WTC11 (cell line): Measurements from ENCODE around the gene PXN.

Experiments
- ATF6 ChIP-seq: sonication (generic); formaldehyde crosslinking; IDR thresholded peaks from 2 replicates; pipeline ENCODE4 v1.8.1; 2023; ENCODE audit warnings: mild to moderate bottlenecking, missing genetic modification reagents
- CTCF ChIP-seq: fragments of 200-600 bp; IDR thresholded peaks from 2 replicates; pipeline ENCODE4 v1.8.0; 2022; ENCODE audit warnings: antibody characterized with exemption
- ESRRA ChIP-seq: sonication (generic); formaldehyde crosslinking; IDR thresholded peaks from 2 replicates; pipeline ENCODE4 v1.8.1; 2022; ENCODE audit warnings: mild to moderate bottlenecking, missing genetic modification reagents, borderline replicate concordance
- GABPB1 ChIP-seq: sonication (generic); formaldehyde crosslinking; IDR thresholded peaks from 2 replicates; pipeline ENCODE4 v1.8.1; 2023; ENCODE audit warnings: mild to moderate bottlenecking, missing genetic modification reagents
- MAX ChIP-seq: sonication (generic); formaldehyde crosslinking; IDR thresholded peaks from 2 replicates; pipeline ENCODE4 v1.8.0; 2022; ENCODE audit warnings: mild to moderate bottlenecking, missing genetic modification reagents
- NR3C1 ChIP-seq: sonication (generic); formaldehyde crosslinking; conservative IDR thresholded peaks from 2 replicates; pipeline ENCODE4 v1.8.1; 2023; ENCODE audit warnings: low read depth, mild to moderate bottlenecking, missing genetic modification reagents
- TEAD1 ChIP-seq: sonication (generic); formaldehyde crosslinking; IDR thresholded peaks from 2 replicates; pipeline ENCODE4 v1.8.0; 2022; ENCODE audit warnings: mild to moderate bottlenecking, missing genetic modification reagents
- USF1 ChIP-seq: sonication (generic); formaldehyde crosslinking; IDR thresholded peaks from 2 replicates; pipeline ENCODE4 v1.8.0; 2022; ENCODE audit warnings: mild to moderate bottlenecking, missing genetic modification reagents
- ZNF138 ChIP-seq: sonication (generic); formaldehyde crosslinking; conservative IDR thresholded peaks from 2 replicates; pipeline ENCODE4 v1.8.1; 2022; ENCODE audit warnings: mild to moderate bottlenecking, moderate library complexity, missing genetic modification reagents
- ZNF317 ChIP-seq: sonication (generic); formaldehyde crosslinking; IDR thresholded peaks from 2 replicates; pipeline ENCODE4 v1.8.1; 2023; ENCODE audit warnings: low read depth, mild to moderate bottlenecking, moderate library complexity, missing genetic modification reagents, borderline replicate concordance
- ZNF532 ChIP-seq: fragments of 250-450 bp; sonication (Bioruptor Pico); IDR thresholded peaks from 2 replicates; pipeline ENCODE4 v1.9.0; 2021; ENCODE audit warnings: mild to moderate bottlenecking, borderline replicate concordance

DNA sequence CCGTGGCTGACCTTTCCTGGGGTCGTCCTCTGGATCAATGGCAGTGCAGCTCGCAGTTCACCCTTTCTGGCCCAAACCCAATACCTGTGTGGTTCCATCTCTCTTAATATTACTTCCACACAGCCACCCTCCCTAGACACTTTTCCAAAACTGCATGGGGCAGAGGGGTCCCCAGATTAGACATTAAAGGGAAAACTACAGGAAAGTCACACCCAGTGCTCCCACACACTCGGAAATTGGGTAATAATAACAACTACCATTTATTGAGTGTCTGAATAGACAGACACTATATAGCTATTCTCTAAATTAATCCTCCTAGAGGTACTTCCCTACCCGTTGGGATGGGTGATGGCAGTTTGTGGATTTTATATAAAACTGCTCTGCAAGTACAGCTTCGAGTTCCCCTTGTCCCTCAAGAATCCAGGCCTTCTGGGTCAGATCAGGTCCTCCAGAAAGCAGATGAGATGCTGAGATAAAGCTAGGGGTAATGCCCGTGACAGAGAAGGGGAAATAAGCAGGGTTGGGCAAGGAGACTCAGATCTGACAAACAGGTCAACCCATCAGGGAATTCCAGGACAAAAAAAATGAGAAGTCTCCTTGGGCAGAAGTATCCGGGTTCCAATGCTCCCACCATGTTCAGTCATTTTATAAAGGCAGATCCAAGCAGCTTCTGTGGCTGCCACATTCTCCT, 795 bp upstream of the PXN start:
- TF ChIP-seq USF1, result no peak
- TF ChIP-seq ATF6 (CRISPR knock-in tag), result no peak
- TF ChIP-seq CTCF, result no peak
- no peak for TF ChIP-seq ESRRA (CRISPR knock-in tag)
- TF ChIP-seq ZNF532 (CRISPR knock-in tag), result no peak
- no peak for TF ChIP-seq MAX (CRISPR knock-in tag)
- TF ChIP-seq ZNF317 (CRISPR knock-in tag), result no peak
- no peak for TF ChIP-seq NR3C1
- no peak for TF ChIP-seq GABPB1
- TF ChIP-seq TEAD1 (CRISPR knock-in tag), result no peak
- TF ChIP-seq ZNF138 (CRISPR knock-in tag), result no peak
